Esophagus (tissue), 2 donors: ENCODE measurements around the gene USP36. TPM values are rescaled to one million over a fixed set of nuclear protein-coding genes. Genes with fewer than 3 reads are reported as not detected.

Experiments
- H3K27ac ChIP-seq, 2 donors: one replicate each; pipeline ENCODE4 v1.5.1; 2013; ENCODE audit warnings: low read depth in 2 of 2, mild to moderate bottlenecking in 2 of 2, inconsistent platforms in 1 of 2, low read length in 1 of 2, moderate library complexity in 1 of 2
- H3K27me3 ChIP-seq, 2 donors: one replicate each; pipeline ENCODE4 v1.6.1; 2013; ENCODE audit warnings: low read length in 2 of 2, control low read depth in 1 of 2, mild to moderate bottlenecking in 1 of 2; ENCODE audit not compliant: insufficient read depth in 2 of 2, control insufficient read depth in 1 of 2
- H3K36me3 ChIP-seq, 2 donors: one replicate each; pipeline ENCODE4 v1.6.1; 2013; ENCODE audit warnings: low read length in 1 of 2; ENCODE audit not compliant: control insufficient read depth in 2 of 2, insufficient read depth in 2 of 2
- H3K4me1 ChIP-seq, 2 donors: one replicate each; pipeline ENCODE4 v1.6.1; 2013; ENCODE audit warnings: low read length in 1 of 2; ENCODE audit not compliant: control insufficient read depth in 2 of 2, insufficient read depth in 2 of 2
- H3K4me3 ChIP-seq, 2 donors: one replicate each; pipeline ENCODE4 v1.5.1; 2013; ENCODE audit warnings: low read length in 2 of 2, mild to moderate bottlenecking in 2 of 2, low read depth in 1 of 2, moderate library complexity in 1 of 2
- H3K9me3 ChIP-seq, 2 donors: one replicate each; pipeline ENCODE4 v1.6.1; 2013; ENCODE audit warnings: mild to moderate bottlenecking in 2 of 2, low read depth in 1 of 2, low read length in 1 of 2, moderate library complexity in 1 of 2; ENCODE audit not compliant: control insufficient read depth in 2 of 2, insufficient read depth in 1 of 2
- WGBS, 2 donors: extraction: QIAGEN DNeasy Blood & Tissue Kit; methylation state at CpG; one replicate each; pipeline ENCODE4 v1.1.7; 2013; 5-methylcytosine and 5-hydroxymethylcytosine counted together
- polyA plus RNA-seq, 2 donors: library from polyadenylated mRNA; stranded (reverse); fragments of 200-250 nt; gene quantifications; one replicate each; pipeline ENCODE4 v1.2.3, GENCODE V29; 2013
- donor health status: healthy with polysubstance abuse.
- donor health status: Bipolar disorder and iron deficiency.

The USP36 gene
- polyA plus RNA-seq, 2 donors: 17.0 to 17.6 TPM

- Histone ChIP-seq H3K4me3 (no peak overlapping the region), H3K27ac (no peak overlapping the region), H3K9me3 (no peaks in the 10 kb centered on the region), H3K4me1 (peaks cover 2 to 7% of the 10 kb centered on the region in 2 donors), H3K36me3 (peaks cover 17 to 53% of the 10 kb centered on the region in 2 donors), H3K27me3 (no peaks in the 10 kb centered on the region)
- WGBS, 2 donors: 84 to 86% methylated on average over 28 of the region's 28 CpGs
Observed at GRCh38 chr17:78797691-78798585, 42.7 kb downstream of the USP36 start.

- peaks cover 2 to 9% of the 10 kb centered on the region in 2 donors for H3K4me1 ChIP-seq
- H3K36me3 ChIP-seq: peaks cover 13 to 48% of the 10 kb centered on the region in 2 donors
- WGBS, 2 donors: 90 to 97% methylated on average over 11 of the region's 11 CpGs
Observed at GRCh38 chr17:78797213-78797612, 43.4 kb downstream of the USP36 start.

DNA sequence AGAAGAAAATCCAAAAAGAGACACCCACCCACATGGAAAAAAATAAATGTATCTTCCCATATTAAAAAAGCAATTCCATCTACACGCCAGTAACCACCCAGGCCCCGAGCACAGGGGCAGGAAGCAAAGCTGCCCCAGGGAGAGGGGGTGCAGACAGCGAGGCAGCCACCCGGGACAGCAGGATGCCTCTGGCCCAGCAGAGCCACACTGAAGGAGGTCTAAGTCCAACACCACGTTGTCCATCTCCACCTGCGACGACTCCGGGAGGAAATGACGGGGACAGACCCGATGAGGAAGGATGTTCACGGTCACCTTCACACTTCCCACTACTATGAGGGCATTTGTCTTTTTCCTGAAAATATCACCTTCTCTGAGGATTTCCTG lies 44.1 kb downstream of the USP36 start:
- Histone ChIP-seq H3K9me3 (no peaks in the 10 kb centered on the region), H3K4me1 (peaks cover 2 to 10% of the 10 kb centered on the region in 2 donors), H3K4me3 (no peak overlapping the region), H3K27me3 (no peaks in the 10 kb centered on the region), H3K27ac (peak overlapping the region in 1 of 2 donors; percentile 4), H3K36me3 (peaks cover 10 to 46% of the 10 kb centered on the region in 2 donors)
- WGBS, 2 donors: 81 to 84% methylated on average over 11 of the region's 11 CpGs

More at GRCh38 chr17:78797213-78797612, 43.4 kb downstream of the USP36 start:
- Histone ChIP-seq H3K4me3 (no peak overlapping the region), H3K27ac (no peak overlapping the region), H3K27me3 (no peaks in the 10 kb centered on the region), H3K9me3 (no peaks in the 10 kb centered on the region)

GRCh38 chr17:78795861-78796516 lies 44.6 kb downstream of the USP36 start:
- 79 to 84% methylated on average over 14 of the region's 14 CpGs for WGBS, 2 donors

DNA sequence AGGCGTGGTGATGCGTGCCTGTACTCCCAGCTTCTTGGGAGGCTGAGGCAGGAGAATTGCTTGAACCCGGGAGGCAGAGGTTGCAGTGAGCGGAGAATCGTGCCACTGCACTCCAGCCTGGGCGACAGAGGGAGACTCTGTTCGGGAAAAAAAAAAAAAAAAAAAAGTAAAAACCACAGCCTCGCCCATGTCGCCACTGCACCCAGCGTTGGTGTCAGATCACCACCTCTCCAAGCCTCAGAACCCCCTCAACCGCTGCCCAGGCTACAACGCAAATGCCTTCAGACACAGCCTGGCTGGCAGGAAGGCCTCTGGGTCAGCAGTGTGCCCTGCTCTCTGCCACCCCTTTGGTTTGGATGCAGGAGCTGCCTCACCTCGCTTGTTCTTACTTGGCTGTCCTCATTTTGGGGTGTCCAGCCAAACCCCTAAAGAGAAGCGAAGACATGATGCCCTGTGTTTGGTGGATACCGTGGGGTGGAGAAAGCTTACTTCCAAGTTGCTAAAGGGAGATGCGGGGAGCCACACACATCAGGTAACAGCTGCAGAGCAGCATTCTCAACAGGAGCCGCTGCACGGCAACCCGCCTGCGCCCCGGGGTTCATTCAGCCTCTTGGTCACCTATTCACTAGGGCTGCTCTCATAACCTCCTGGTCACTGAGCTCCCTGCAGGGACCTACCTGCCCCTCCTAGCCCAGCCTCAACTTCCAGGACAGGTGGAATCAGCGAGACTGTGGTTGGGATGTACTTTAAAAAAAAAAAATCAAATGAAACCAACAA lies 45.6 kb downstream of the USP36 start:
- no peak overlapping the region for H3K4me3 ChIP-seq
- H3K9me3 ChIP-seq: no peaks in the 10 kb centered on the region
- H3K4me1 ChIP-seq: peaks cover 2 to 3% of the 10 kb centered on the region in 2 donors
- no peaks in the 10 kb centered on the region for H3K27me3 ChIP-seq
- 90 to 93% methylated on average over 21 to 22 of the region's 22 CpGs for WGBS, 2 donors
- H3K27ac ChIP-seq: no peak overlapping the region
- peaks cover 7 to 40% of the 10 kb centered on the region in 2 donors for H3K36me3 ChIP-seq

More at GRCh38 chr17:78795861-78796516, 44.6 kb downstream of the USP36 start:
- peaks cover 7 to 46% of the 10 kb centered on the region in 2 donors for H3K36me3 ChIP-seq
- no peak overlapping the region for H3K4me3 ChIP-seq
- peak overlapping the region in 1 of 2 donors; percentile 4 for H3K27ac ChIP-seq
- H3K27me3 ChIP-seq: no peaks in the 10 kb centered on the region
- peaks cover 2 to 8% of the 10 kb centered on the region in 2 donors for H3K4me1 ChIP-seq
- H3K9me3 ChIP-seq: no peaks in the 10 kb centered on the region

GRCh38 chr17:78794399-78794798 lies 46.2 kb downstream of the USP36 start:
- Histone ChIP-seq H3K27ac (no peak overlapping the region), H3K4me3 (no peak overlapping the region), H3K36me3 (peaks cover 7 to 40% of the 10 kb centered on the region in 2 donors), H3K9me3 (no peaks in the 10 kb centered on the region), H3K4me1 (peaks cover 2 to 5% of the 10 kb centered on the region in 2 donors), H3K27me3 (no peaks in the 10 kb centered on the region)
- 90 to 92% methylated on average over 16 of the region's 16 CpGs for WGBS, 2 donors

DNA sequence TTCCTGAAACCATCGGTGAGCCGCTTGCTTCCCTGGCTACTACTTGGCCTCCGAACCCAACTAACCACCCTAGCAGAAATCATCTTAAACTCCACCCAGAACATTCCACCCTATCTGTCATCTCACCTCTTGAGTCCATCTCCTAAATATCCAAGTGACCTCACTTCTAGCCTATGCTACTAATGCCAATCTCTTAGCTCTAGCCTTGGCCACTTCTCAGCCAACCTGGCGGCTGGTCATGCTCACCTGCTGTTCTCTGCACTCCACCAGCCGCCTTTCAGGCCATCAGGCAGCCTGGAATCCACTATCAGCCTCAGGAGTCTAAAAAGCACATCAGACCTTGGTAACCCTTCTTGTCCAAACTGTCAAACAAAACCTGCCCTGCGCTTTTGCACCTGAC lies 46.6 kb downstream of the USP36 start:
- Histone ChIP-seq H3K27me3 (no peaks in the 10 kb centered on the region), H3K4me1 (peaks cover 2 to 5% of the 10 kb centered on the region in 2 donors), H3K27ac (no peak overlapping the region), H3K36me3 (peaks cover 7 to 40% of the 10 kb centered on the region in 2 donors), H3K9me3 (no peaks in the 10 kb centered on the region), H3K4me3 (no peak overlapping the region)
- WGBS, 2 donors: 84 to 96% methylated on average over 6 of the region's 6 CpGs

DNA sequence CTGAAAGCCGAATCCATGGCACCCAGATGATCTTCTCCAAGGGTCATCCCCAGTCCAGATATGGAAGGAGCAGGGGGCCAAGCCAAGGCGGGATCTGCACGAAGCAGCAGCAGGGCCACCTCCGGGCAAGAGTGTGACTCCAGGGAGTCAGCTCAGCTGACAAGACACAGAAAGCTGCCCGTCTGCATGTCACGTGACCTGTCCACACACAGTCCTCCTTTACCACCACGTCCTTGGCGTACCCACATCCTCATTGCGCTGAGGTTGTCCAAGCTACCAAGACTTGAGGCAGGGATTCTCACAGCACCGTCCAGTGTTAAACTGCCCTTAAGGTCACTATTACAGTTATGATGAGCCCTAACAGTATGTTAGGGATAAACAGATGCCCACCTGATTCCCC lies 47.2 kb downstream of the USP36 start:
- Histone ChIP-seq H3K9me3 (no peaks in the 10 kb centered on the region), H3K4me1 (peaks cover 2 to 9% of the 10 kb centered on the region in 2 donors), H3K4me3 (no peak overlapping the region), H3K27me3 (no peaks in the 10 kb centered on the region), H3K36me3 (peaks cover 7 to 35% of the 10 kb centered on the region in 2 donors), H3K27ac (peak overlapping the region in 1 of 2 donors; percentile 2)
- WGBS, 2 donors: 90% methylated on average over 10 of the region's 10 CpGs
